Keratinocyte (primary cell): ENCODE measurements around the gene WDR74. TPM values are rescaled to one million over a fixed set of nuclear protein-coding genes. Genes with fewer than 3 reads are reported as not detected.

ENCODE experiments used
- DNase-seq: peaks from one replicate; pipeline ENCODE4 v3.0.0-alpha.2; 2011; ENCODE audit warnings: low read depth, missing footprints, low spot score
- FAIRE-seq: peaks from 2 replicates; lab custom pipeline; 2011; peaks lifted over from hg19 to GRCh38; lab: Jason Lieb, UNC
- H2AFZ ChIP-seq: 2 replicates; pipeline ENCODE4 v1.6.0; 2012; ENCODE audit warnings: low read length, control low read depth, inconsistent platforms; ENCODE audit not compliant: control insufficient read depth
- H3K27ac ChIP-seq: 2 replicates; pipeline ENCODE4 v1.5.1; 2011; ENCODE audit warnings: low read length; ENCODE audit not compliant: control insufficient read depth, insufficient read depth
- H3K27me3 ChIP-seq: 3 replicates; pipeline ENCODE4 v1.6.0; 2011; ENCODE audit warnings: low read length; ENCODE audit not compliant: control insufficient read depth, insufficient read depth; ENCODE audit errors: extremely low read depth
- H3K36me3 ChIP-seq, 2 experiments: 2 replicates in 1 of 2; 3 replicates in 1 of 2; pipeline ENCODE4 v1.5.1; 2011; ENCODE audit warnings: low read length in 2 of 2, mild to moderate bottlenecking in 1 of 2; ENCODE audit not compliant: control insufficient read depth in 2 of 2, insufficient read depth in 2 of 2; ENCODE audit errors: extremely low read depth in 1 of 2
- H3K4me1 ChIP-seq: 3 replicates; pipeline ENCODE4 v1.5.1; 2011; ENCODE audit warnings: low read length; ENCODE audit not compliant: control insufficient read depth, insufficient read depth; ENCODE audit errors: extremely low read depth
- H3K4me2 ChIP-seq: 3 replicates; pipeline ENCODE4 v1.6.0; 2011; ENCODE audit warnings: low read depth, low read length; ENCODE audit not compliant: control insufficient read depth, insufficient read depth; ENCODE audit errors: extremely low read depth
- H3K4me3 ChIP-seq, 3 experiments: fragments of 200-600 bp in 1 of 3; sonication (generic) in 1 of 3; 2 replicates in 2 of 3; 3 replicates in 1 of 3; pipeline ENCODE4 v1.5.1; 2011 to 2016; ENCODE audit warnings: low read length in 3 of 3, mild to moderate bottlenecking in 3 of 3, control low read depth in 2 of 3, inconsistent platforms in 1 of 3, low read depth in 1 of 3, mixed read lengths in 1 of 3, mixed run types in 1 of 3, moderate library complexity in 1 of 3; ENCODE audit not compliant: control insufficient read depth in 2 of 3, insufficient read depth in 2 of 3; ENCODE audit errors: extremely low read depth in 1 of 3
- H3K79me2 ChIP-seq: 2 replicates; pipeline ENCODE4 v1.6.0; 2012; ENCODE audit warnings: low read length; ENCODE audit not compliant: control insufficient read depth, insufficient read depth
- H3K9ac ChIP-seq: 3 replicates; pipeline ENCODE4 v1.6.0; 2011; ENCODE audit warnings: low read length; ENCODE audit not compliant: control insufficient read depth, insufficient read depth; ENCODE audit errors: extremely low read depth
- H3K9me1 ChIP-seq: 3 replicates; pipeline ENCODE4 v1.6.0; 2011; ENCODE audit warnings: low read length; ENCODE audit not compliant: control insufficient read depth, insufficient read depth; ENCODE audit errors: extremely low read depth
- H3K9me3 ChIP-seq: 2 replicates; pipeline ENCODE4 v1.5.1; 2012; ENCODE audit warnings: low read depth, low read length; ENCODE audit not compliant: control insufficient read depth
- H4K20me1 ChIP-seq: 3 replicates; pipeline ENCODE4 v1.6.0; 2011; ENCODE audit warnings: low read length; ENCODE audit not compliant: control insufficient read depth, insufficient read depth; ENCODE audit errors: extremely low read depth
- CTCF ChIP-seq, 3 experiments: IDR thresholded peaks in 1 of 3; conservative IDR thresholded peaks in 1 of 3; optimal IDR thresholded peaks in 1 of 3; 2 replicates in 2 of 3; 3 replicates in 1 of 3; pipeline versions ENCODE3 to v1.5.1; 2011; ENCODE audit warnings: low read length in 3 of 3, mild to moderate bottlenecking in 3 of 3, moderate library complexity in 2 of 3, control low read depth in 1 of 3, inconsistent platforms in 1 of 3; ENCODE audit not compliant: insufficient read depth in 2 of 3; ENCODE audit errors: extremely low read depth in 1 of 3
- EZH2 ChIP-seq: IDR thresholded peaks from one replicate; pipeline ENCODE4 v1.6.1; 2012; ENCODE audit warnings: inconsistent platforms, mild to moderate bottlenecking, low read length, moderate library complexity
- dilution Hi-C: fragments of 300-500 bp; cut with MboI; formaldehyde crosslinking; loops from one replicate; pipeline ENCODE4 v1.7.0; 2020; ENCODE audit warnings: low sequenced_read_pairs; ENCODE audit not compliant: extremely low pct_ligation_motif_present
- polyA plus RNA-seq, 5 experiments: library from polyadenylated mRNA; depleted of rRNA in 3 of 5; stranded (reverse) in 3 of 5; stranded (forward) in 1 of 5; unstranded in 1 of 5; fragments of >200 nt; gene quantifications; 1 replicate in 1 of 5; 2 replicates in 3 of 5; 3 replicates in 1 of 5; pipeline versions ENCODE4 v1.2.1 to v1.2.3, GENCODE V29; 2011 to 2012; ENCODE audit warnings: missing spikeins in 2 of 5, low read depth in 1 of 5, low replicate concordance in 1 of 5

WDR74 gene
- polyA plus RNA-seq, 1 donor (not counting 4 experiments of a cell fraction or from before 2014, with no cell fraction given), result 44.5 TPM

GRCh38 chr11:62853279-62853965 is 14.0 kb upstream of the WDR74 start:
- H3K9me1 ChIP-seq, result no peaks in the 10 kb centered on the region

GRCh38 chr11:62852523-62853188 is 13.3 kb upstream of the WDR74 start:
- no peak overlapping the region for H3K9ac ChIP-seq
- H3K9me1 ChIP-seq, result no peaks in the 10 kb centered on the region
- peak overlapping the region; percentile 87 for H3K4me2 ChIP-seq
- H3K4me3 ChIP-seq, result peak overlapping the region in 1 of 3 experiments; percentile 100
- DNase-seq (no peak), FAIRE-seq (no peak)
- peaks cover 38% of the 10 kb centered on the region for H3K79me2 ChIP-seq
- TF ChIP-seq EZH2 (no peak), CTCF (optimal IDR thresholded peaks at IDR 0.05 in 1 of 3, IDR thresholded peaks at IDR 0.05 in 1 of 3, conservative IDR thresholded peaks at IDR 0.05 in 1 of 3; ENCODE audit: extremely low read depth in 1 of 3, insufficient read depth in 2 of 3, low read length in 3 of 3) (no peak)
- no peaks in the 10 kb centered on the region for H3K27me3 ChIP-seq
- peaks cover 27 to 37% of the 10 kb centered on the region in 2 experiments for H3K36me3 ChIP-seq
- H3K27ac ChIP-seq, result no peak overlapping the region
- H3K9me3 ChIP-seq, result no peaks in the 10 kb centered on the region
- H2AFZ ChIP-seq, result no peak overlapping the region
- H4K20me1 ChIP-seq, result peaks cover 34% of the 10 kb centered on the region
- dilution Hi-C loops, result no loop called here
- H3K4me1 ChIP-seq, result peaks cover 27% of the 10 kb centered on the region

More at GRCh38 chr11:62853279-62853965, 14.0 kb upstream of the WDR74 start:
- DNase-seq (no peak), FAIRE-seq (no peak)
- H4K20me1 ChIP-seq, result peaks cover 34% of the 10 kb centered on the region
- H3K4me2 ChIP-seq, result peak overlapping the region; percentile 87
- peaks cover 38% of the 10 kb centered on the region for H3K79me2 ChIP-seq
- H3K4me3 ChIP-seq, result peak overlapping the region; percentile 72 to 100 (median 100)
- H3K9me3 ChIP-seq, result no peaks in the 10 kb centered on the region
- peak overlapping the region; percentile 100 for H3K9ac ChIP-seq
- peaks cover 27 to 37% of the 10 kb centered on the region in 2 experiments for H3K36me3 ChIP-seq
- H3K27ac ChIP-seq, result peak overlapping the region; percentile 95
- H2AFZ ChIP-seq, result no peak overlapping the region
- dilution Hi-C loops, result no loop called here
- TF ChIP-seq CTCF (optimal IDR thresholded peaks at IDR 0.05 in 1 of 3, IDR thresholded peaks at IDR 0.05 in 1 of 3, conservative IDR thresholded peaks at IDR 0.05 in 1 of 3; ENCODE audit: extremely low read depth in 1 of 3, insufficient read depth in 2 of 3, low read length in 3 of 3), result no peak
- TF ChIP-seq EZH2, result no peak
- peaks cover 35% of the 10 kb centered on the region for H3K4me1 ChIP-seq
- no peaks in the 10 kb centered on the region for H3K27me3 ChIP-seq
